ENCODE results near the gene SASH1. TPM values are rescaled to one million over a fixed set of nuclear protein-coding genes. Genes with fewer than 3 reads are reported as not detected.
A peak's percentile ranks its signal among the peaks of the same experiment; 100 is the strongest.

The SASH1 gene
- total RNA-seq, 4 donors from 2014 or later = 132 to 238 (median 160) TPM

GRCh38 chr6:148427333-148427732, 84.7 kb downstream of the SASH1 start:
- Histone ChIP-seq H3K27me3 (no peaks in the 10 kb centered on the region), H3K4me1 (peaks cover 0 to 10% (median 5%) of the 10 kb centered on the region in 4 donors), H3K4me3 (no peak overlapping the region), H3K36me3 (no peaks in the 10 kb centered on the region), H3K27ac (no peak overlapping the region), H3K9me3 (no peaks in the 10 kb centered on the region)
- no peak for DNase-seq (ENCODE audit: low spot score in 2 of 2)
- 57 to 64% methylated on average over 2 of the region's 2 CpGs for WGBS, 2 donors
- TF ChIP-seq EP300 (IDR thresholded peaks at IDR 0.05) (no peak), POLR2A (IDR thresholded peaks at IDR 0.05) (no peak), CTCF (IDR thresholded peaks at IDR 0.05) (no peak)

GRCh38 chr6:148429423-148429822, 86.8 kb downstream of the SASH1 start:
- Histone ChIP-seq H3K9me3 (no peaks in the 10 kb centered on the region), H3K36me3 (no peaks in the 10 kb centered on the region), H3K27me3 (no peaks in the 10 kb centered on the region), H3K27ac (no peak overlapping the region), H3K4me3 (no peak overlapping the region), H3K4me1 (peaks cover 0 to 17% (median 6%) of the 10 kb centered on the region in 4 donors)
- 93 to 97% methylated on average over 4 of the region's 4 CpGs for WGBS, 2 donors
- no peak for TF ChIP-seq CTCF (IDR thresholded peaks at IDR 0.05)
- no peak for TF ChIP-seq POLR2A (IDR thresholded peaks at IDR 0.05)
- no peak for TF ChIP-seq EP300 (IDR thresholded peaks at IDR 0.05)
- DNase-seq (ENCODE audit: low spot score in 2 of 2) = no peak

- Histone ChIP-seq H3K4me1 (peaks cover 0 to 17% (median 6%) of the 10 kb centered on the region in 4 donors), H3K4me3 (no peak overlapping the region), H3K27me3 (no peaks in the 10 kb centered on the region), H3K27ac (no peak overlapping the region), H3K9me3 (no peaks in the 10 kb centered on the region), H3K36me3 (no peaks in the 10 kb centered on the region)
- DNase-seq (ENCODE audit: low spot score in 2 of 2) = no peak
- WGBS, 2 donors = 83 to 90% methylated on average over 8 of the region's 8 CpGs
- TF ChIP-seq CTCF (IDR thresholded peaks at IDR 0.05) (no peak), EP300 (IDR thresholded peaks at IDR 0.05) (no peak), POLR2A (IDR thresholded peaks at IDR 0.05) (no peak)
These were observed 88.3 kb downstream of the SASH1 start for GRCh38 chr6:148430897-148431296.

GRCh38 chr6:148431413-148431812, 88.8 kb downstream of the SASH1 start:
- no peak for TF ChIP-seq CTCF (IDR thresholded peaks at IDR 0.05)
- TF ChIP-seq EP300 (IDR thresholded peaks at IDR 0.05) = no peak
- no peak for TF ChIP-seq POLR2A (IDR thresholded peaks at IDR 0.05)
- H3K9me3 ChIP-seq = no peaks in the 10 kb centered on the region
- peaks cover 0 to 17% (median 6%) of the 10 kb centered on the region in 4 donors for H3K4me1 ChIP-seq
- H3K27ac ChIP-seq = no peak overlapping the region
- no peak overlapping the region for H3K4me3 ChIP-seq
- no peaks in the 10 kb centered on the region for H3K36me3 ChIP-seq
- DNase-seq (ENCODE audit: low spot score in 2 of 2) = no peak
- no peaks in the 10 kb centered on the region for H3K27me3 ChIP-seq
- 76 to 82% methylated on average over 6 of the region's 6 CpGs for WGBS, 2 donors

GRCh38 chr6:148431840-148432239, 89.2 kb downstream of the SASH1 start:
- no peak overlapping the region for H3K4me3 ChIP-seq
- WGBS, 2 donors = 94 to 96% methylated on average over 7 of the region's 7 CpGs
- TF ChIP-seq EP300 (IDR thresholded peaks at IDR 0.05) = no peak
- TF ChIP-seq POLR2A (IDR thresholded peaks at IDR 0.05) = no peak
- H3K27ac ChIP-seq = peak overlapping the region in 2 of 4 donors; percentile 12 to 22
- H3K4me1 ChIP-seq = peaks cover 0 to 17% (median 6%) of the 10 kb centered on the region in 4 donors
- H3K36me3 ChIP-seq = no peaks in the 10 kb centered on the region
- DNase-seq (ENCODE audit: low spot score in 2 of 2) = no peak
- H3K9me3 ChIP-seq = no peaks in the 10 kb centered on the region
- no peaks in the 10 kb centered on the region for H3K27me3 ChIP-seq

Data from tibial nerve (tissue), 4 donors.